Measurements from ENCODE around the gene FKTN.
"Not testable (repeated sequence)": the region's sequence is repeated elsewhere in the genome, so short reads cannot be mapped to it uniquely, and the experiment has no call there.

FKTN gene

GRCh38 chr9:105572455-105572854, 14.5 kb downstream of the FKTN start:
- CTCF ChIA-PET, result no interaction called here

GRCh38 chr9:105579952-105580351, 22.0 kb downstream of the FKTN start:
- CTCF ChIA-PET, POLR2A ChIA-PET: not testable (repeated sequence)

More at GRCh38 chr9:105572455-105572854, 14.5 kb downstream of the FKTN start:
- TF ChIP-seq TARDBP (IDR thresholded peaks at IDR 0.05) (no peak), PKNOX1 (IDR thresholded peaks at IDR 0.05) (no peak), FOXA1 (IDR thresholded peaks at IDR 0.05) (no peak), L3MBTL2 (conservative IDR thresholded peaks at IDR 0.05) (no peak), FOXM1 (IDR thresholded peaks at IDR 0.05; ENCODE audit: borderline replicate concordance) (no peak), CTBP1 (IDR thresholded peaks at IDR 0.05; ENCODE audit: borderline replicate concordance) (no peak), FOXK2 (IDR thresholded peaks at IDR 0.05) (no peak), SUZ12 (IDR thresholded peaks at IDR 0.05) (no peak), NFRKB (IDR thresholded peaks at IDR 0.05) (no peak), BHLHE40 (IDR thresholded peaks at IDR 0.05; ENCODE audit: borderline replicate concordance) (no peak)
- POLR2A ChIA-PET, result no interaction called here
- DNase-seq (ENCODE audit: extremely low spot score), result no peak

GRCh38 chr9:105581550-105581949, 23.6 kb downstream of the FKTN start:
- CTCF ChIA-PET, POLR2A ChIA-PET: not testable (repeated sequence)

More at GRCh38 chr9:105579952-105580351, 22.0 kb downstream of the FKTN start:
- DNase-seq (ENCODE audit: extremely low spot score), result not testable (repeated sequence)

GRCh38 chr9:105593145-105593544, 35.2 kb downstream of the FKTN start:
- ChIA-PET CTCF (no interaction called here), POLR2A (no interaction called here)
- no peak for TF ChIP-seq HDGF (IDR thresholded peaks at IDR 0.05; ENCODE audit: borderline replicate concordance)
- TF ChIP-seq FOXM1 (IDR thresholded peaks at IDR 0.05; ENCODE audit: borderline replicate concordance), result no peak
- TF ChIP-seq L3MBTL2 (conservative IDR thresholded peaks at IDR 0.05), result no peak
- no peak for TF ChIP-seq CTBP1 (IDR thresholded peaks at IDR 0.05; ENCODE audit: borderline replicate concordance)
- no peak for TF ChIP-seq ZNF384 (IDR thresholded peaks at IDR 0.05)
- TF ChIP-seq FOXK2 (IDR thresholded peaks at IDR 0.05), result no peak
- TF ChIP-seq ARNT (IDR thresholded peaks at IDR 0.05), result no peak
- DNase-seq (ENCODE audit: extremely low spot score), result no peak

More at GRCh38 chr9:105581550-105581949, 23.6 kb downstream of the FKTN start:
- not testable (repeated sequence) for DNase-seq (ENCODE audit: extremely low spot score)

- ChIA-PET CTCF (interaction anchor here (0.8 to 1.0 kb wide), 2 partner anchors 29 to 110 kb away, joined by 3 to 5 read pairs; no protein-coding TSS in a partner anchor), POLR2A (interaction anchor here (0.6 kb wide), 1 partner anchor 227 kb away, joined by 3 read pairs; no protein-coding TSS in a partner anchor)
- TF ChIP-seq PKNOX1 (IDR thresholded peaks at IDR 0.05) (peak; percentile 69), SP1 (IDR thresholded peaks at IDR 0.05) (no peak)
- peak; percentile 21 for DNase-seq (ENCODE audit: extremely low spot score)
Observed at GRCh38 chr9:105608721-105609598, 51.0 kb downstream of the FKTN start.

GRCh38 chr9:105621001-105621400, 63.1 kb downstream of the FKTN start:
- CTCF ChIA-PET, result interaction anchor here (1.2 kb wide), 1 partner anchor 17 kb away, joined by 3 read pairs; no protein-coding TSS in a partner anchor
- DNase-seq (ENCODE audit: extremely low spot score), result no peak
- TF ChIP-seq SP1 (IDR thresholded peaks at IDR 0.05) (no peak), ARNT (IDR thresholded peaks at IDR 0.05) (no peak), FOXM1 (IDR thresholded peaks at IDR 0.05; ENCODE audit: borderline replicate concordance) (no peak), LEF1 (IDR thresholded peaks at IDR 0.05; ENCODE audit: borderline replicate concordance) (no peak), SUZ12 (IDR thresholded peaks at IDR 0.05) (no peak), NFRKB (IDR thresholded peaks at IDR 0.05) (no peak), TARDBP (IDR thresholded peaks at IDR 0.05) (no peak), CTBP1 (IDR thresholded peaks at IDR 0.05; ENCODE audit: borderline replicate concordance) (no peak), BHLHE40 (IDR thresholded peaks at IDR 0.05; ENCODE audit: borderline replicate concordance) (no peak)
- POLR2A ChIA-PET, result no interaction called here

GRCh38 chr9:105625088-105625487, 67.2 kb downstream of the FKTN start:
- TF ChIP-seq HDGF (IDR thresholded peaks at IDR 0.05; ENCODE audit: borderline replicate concordance) (no peak), L3MBTL2 (conservative IDR thresholded peaks at IDR 0.05) (no peak), BHLHE40 (IDR thresholded peaks at IDR 0.05; ENCODE audit: borderline replicate concordance) (no peak), NFRKB (IDR thresholded peaks at IDR 0.05) (no peak), LEF1 (IDR thresholded peaks at IDR 0.05; ENCODE audit: borderline replicate concordance) (no peak), ARNT (IDR thresholded peaks at IDR 0.05) (no peak), ZNF384 (IDR thresholded peaks at IDR 0.05) (no peak), FOXM1 (IDR thresholded peaks at IDR 0.05; ENCODE audit: borderline replicate concordance) (no peak), FOXK2 (IDR thresholded peaks at IDR 0.05) (no peak), SP1 (IDR thresholded peaks at IDR 0.05) (no peak), CTBP1 (IDR thresholded peaks at IDR 0.05; ENCODE audit: borderline replicate concordance) (no peak), PKNOX1 (IDR thresholded peaks at IDR 0.05) (no peak)
- CTCF ChIA-PET, result no interaction called here
- POLR2A ChIA-PET, result no interaction called here
- no peak for DNase-seq (ENCODE audit: extremely low spot score)

Measured in HEK293T (cell line).